ENCODE measurements around the gene MVB12B.

Gene MVB12B

GRCh38 chr9:126331964-126332748 is 5.5 kb downstream of the MVB12B start:
- DNase-seq = no peak

GRCh38 chr9:126334721-126335621 is 8.3 kb downstream of the MVB12B start:
- DNase-seq = no peak

- no peak for DNase-seq
Measured at GRCh38 chr9:126335837-126336735, 9.5 kb downstream of the MVB12B start.

- peak; percentile 55 to 56 for DNase-seq
Measured at GRCh38 chr9:126336736-126337325, 10.2 kb downstream of the MVB12B start.

- no peak for DNase-seq
Measured at GRCh38 chr9:126337729-126338372, 11.2 kb downstream of the MVB12B start.

- no peak for DNase-seq
Measured at GRCh38 chr9:126338945-126339344, 12.3 kb downstream of the MVB12B start.

- DNase-seq = no peak
Measured at GRCh38 chr9:126341426-126341825, 14.8 kb downstream of the MVB12B start.

GRCh38 chr9:126341902-126342301 is 15.3 kb downstream of the MVB12B start:
- no peak for DNase-seq

- no peak for DNase-seq
Measured at GRCh38 chr9:126342621-126343031, 16.0 kb downstream of the MVB12B start.

- DNase-seq = no peak
Measured at GRCh38 chr9:126343271-126343700, 16.7 kb downstream of the MVB12B start.

GRCh38 chr9:126346031-126346430 is 19.4 kb downstream of the MVB12B start:
- DNase-seq = no peak

- peak; percentile 26 to 28 for DNase-seq
Measured at GRCh38 chr9:126347093-126347492, 20.5 kb downstream of the MVB12B start.

- DNase-seq = peak; percentile 28 to 39
Measured at GRCh38 chr9:126347911-126348760, 21.5 kb downstream of the MVB12B start.

- no peak for DNase-seq
Measured at GRCh38 chr9:126348911-126349550, 22.4 kb downstream of the MVB12B start.

- peak; percentile 16 to 21 for DNase-seq
Measured at GRCh38 chr9:126354887-126355770, 28.5 kb downstream of the MVB12B start.

- DNase-seq = no peak
Measured at GRCh38 chr9:126357074-126357473, 30.4 kb downstream of the MVB12B start.

- DNase-seq = no peak
Measured at GRCh38 chr9:126360073-126360472, 33.4 kb downstream of the MVB12B start.

GRCh38 chr9:126361810-126362238 is 35.2 kb downstream of the MVB12B start:
- DNase-seq = no peak

GRCh38 chr9:126363250-126363649 is 36.6 kb downstream of the MVB12B start:
- no peak for DNase-seq

Measured in inflammatory macrophage (primary cell).